ENCODE measurements around the gene AGAP4.
"Not testable (repeated sequence)": the region's sequence is repeated elsewhere in the genome, so short reads cannot be mapped to it uniquely, and the experiment has no call there.

The AGAP4 gene

DNA sequence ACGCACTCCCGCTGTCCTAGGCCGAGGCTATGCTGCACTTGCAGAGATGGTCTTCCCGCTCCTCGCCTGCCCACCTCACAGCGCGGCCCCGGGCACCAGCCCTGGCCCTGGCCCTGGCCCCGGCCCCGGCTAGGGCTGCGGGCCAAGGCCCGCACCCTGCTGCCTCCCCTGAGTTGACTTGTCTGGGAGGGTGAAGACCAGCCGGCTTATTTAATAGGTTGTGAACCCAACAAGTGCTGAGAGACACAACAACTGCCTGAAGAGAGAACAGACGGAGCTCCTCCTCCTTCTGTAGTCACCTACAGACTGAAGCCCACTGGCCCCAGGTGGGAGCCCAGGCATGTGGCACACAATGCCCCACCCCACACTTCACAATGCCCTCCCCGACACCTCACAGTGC, at the start of gene AGAP4:
TSS of gene AGAP4 (minus strand) at position 101 of the 400 bp plus-strand sequence. CDS start 153 bp downstream, outside the sequence.
- DNase-seq = not testable (repeated sequence)

DNA sequence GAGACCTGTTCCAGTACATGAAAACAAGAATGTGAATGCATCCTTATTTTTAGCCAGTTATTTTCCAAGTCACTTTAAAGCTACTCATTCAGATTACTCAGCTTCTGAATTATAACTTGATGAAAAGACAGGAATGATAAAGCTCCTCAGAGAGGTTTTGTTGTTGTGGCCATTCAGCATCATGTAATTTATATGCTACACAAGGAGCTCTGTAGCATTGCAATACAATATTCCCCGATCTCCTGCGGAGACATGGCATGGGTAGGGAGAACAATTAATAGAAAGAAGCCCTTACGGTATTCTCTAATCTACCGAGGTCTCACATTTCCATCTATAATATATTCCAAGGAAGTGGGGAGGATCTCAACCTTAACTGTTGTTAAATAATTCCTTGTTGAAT, 43.4 kb upstream of the AGAP4 start:
- not testable (repeated sequence) for DNase-seq

GRCh38 chr10:45889539-45890230, 42.4 kb upstream of the AGAP4 start:
- DNase-seq = not testable (repeated sequence)

DNA sequence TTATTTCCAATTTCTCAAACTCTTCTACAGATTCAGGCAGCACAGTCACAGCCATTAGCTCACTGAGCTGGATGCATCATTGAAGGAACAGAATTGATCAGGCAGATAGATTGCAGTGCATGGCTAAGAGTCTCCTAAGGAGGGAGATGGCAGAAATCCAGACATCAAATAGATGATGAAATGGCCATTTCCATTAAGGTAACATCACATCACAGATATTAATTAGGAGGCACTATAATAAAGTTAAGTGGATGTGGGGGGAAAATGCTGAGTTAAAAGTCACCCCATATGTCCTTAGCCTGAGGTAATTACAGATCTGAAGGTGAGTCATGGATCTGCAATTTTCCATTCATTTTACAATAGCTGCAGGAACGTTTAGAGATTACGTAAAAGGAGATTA, 35.6 kb upstream of the AGAP4 start:
- DNase-seq = not testable (repeated sequence)

DNA sequence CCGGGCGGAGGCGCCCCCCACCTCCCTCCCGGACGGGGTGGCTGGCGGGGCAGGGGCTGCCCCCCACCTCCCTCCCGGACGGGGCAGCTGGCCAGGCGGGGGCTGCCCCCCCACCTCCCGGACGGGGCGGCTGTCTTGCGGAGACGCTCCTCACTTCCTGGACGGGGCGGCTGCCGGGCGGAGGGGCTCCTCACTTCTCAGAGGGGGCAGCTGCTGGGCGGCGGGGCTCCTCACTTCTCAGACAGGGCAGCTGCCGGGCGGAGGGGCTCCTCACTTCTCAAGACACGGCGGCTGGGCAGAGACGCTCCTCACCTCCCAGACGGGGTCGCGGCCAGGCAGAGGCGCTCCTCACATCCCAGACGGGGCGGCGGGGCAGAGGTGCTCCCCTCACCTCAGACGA, 18.1 kb upstream of the AGAP4 start:
- not testable (repeated sequence) for DNase-seq

DNA sequence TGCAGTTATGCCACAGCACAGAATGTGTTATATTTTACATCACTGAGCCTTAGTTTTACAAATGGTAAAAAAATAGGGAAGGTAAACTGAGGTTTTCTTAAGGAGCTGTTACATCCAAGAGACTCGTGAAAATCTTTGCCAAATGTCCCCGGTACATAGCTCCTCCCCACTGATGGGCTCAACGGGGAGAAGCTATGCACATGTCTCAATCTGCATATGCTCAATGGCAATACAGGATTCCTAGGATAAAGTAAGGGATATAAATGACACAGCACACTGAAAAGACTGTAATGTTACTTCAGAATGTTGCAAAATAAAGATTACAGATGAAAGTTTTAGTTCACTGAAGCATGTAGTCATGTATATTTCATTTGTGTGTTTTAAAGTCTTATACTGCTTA, 17.0 kb upstream of the AGAP4 start:
- DNase-seq = not testable (repeated sequence)

- DNase-seq = not testable (repeated sequence)
These were observed 16.3 kb upstream of the AGAP4 start for GRCh38 chr10:45863632-45864031.

DNA sequence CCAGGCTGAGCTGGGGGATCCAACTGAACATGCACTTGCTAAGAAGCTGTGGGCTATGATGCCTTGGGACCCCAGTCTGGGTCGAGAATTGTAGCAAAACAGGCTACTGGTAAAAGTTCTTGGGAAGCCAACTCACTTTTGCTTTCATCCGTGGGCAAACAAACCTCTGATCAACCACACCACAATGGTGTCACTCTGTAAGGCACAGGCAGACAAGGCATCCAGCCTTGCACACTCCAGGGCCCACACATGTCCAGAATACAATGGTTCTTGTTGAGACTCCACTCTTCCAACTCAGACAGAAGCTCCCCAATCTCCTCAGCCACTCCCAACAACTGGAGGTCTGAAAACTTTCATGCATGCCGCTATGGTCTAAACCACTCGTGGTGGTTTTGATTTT, 10.6 kb upstream of the AGAP4 start:
- not testable (repeated sequence) for DNase-seq

GRCh38 chr10:45848467-45848866, 1.2 kb upstream of the AGAP4 start:
- DNase-seq = not testable (repeated sequence)

- not testable (repeated sequence) for DNase-seq
These were observed 24.4 kb downstream of the AGAP4 start for GRCh38 chr10:45822918-45823317.

- DNase-seq = not testable (repeated sequence)
These were observed 27.0 kb downstream of the AGAP4 start for GRCh38 chr10:45820107-45820830.

GRCh38 chr10:45819552-45819951, 27.7 kb downstream of the AGAP4 start:
- DNase-seq = no peak

- DNase-seq = no peak
These were observed 29.4 kb downstream of the AGAP4 start for GRCh38 chr10:45817912-45818311.

DNA sequence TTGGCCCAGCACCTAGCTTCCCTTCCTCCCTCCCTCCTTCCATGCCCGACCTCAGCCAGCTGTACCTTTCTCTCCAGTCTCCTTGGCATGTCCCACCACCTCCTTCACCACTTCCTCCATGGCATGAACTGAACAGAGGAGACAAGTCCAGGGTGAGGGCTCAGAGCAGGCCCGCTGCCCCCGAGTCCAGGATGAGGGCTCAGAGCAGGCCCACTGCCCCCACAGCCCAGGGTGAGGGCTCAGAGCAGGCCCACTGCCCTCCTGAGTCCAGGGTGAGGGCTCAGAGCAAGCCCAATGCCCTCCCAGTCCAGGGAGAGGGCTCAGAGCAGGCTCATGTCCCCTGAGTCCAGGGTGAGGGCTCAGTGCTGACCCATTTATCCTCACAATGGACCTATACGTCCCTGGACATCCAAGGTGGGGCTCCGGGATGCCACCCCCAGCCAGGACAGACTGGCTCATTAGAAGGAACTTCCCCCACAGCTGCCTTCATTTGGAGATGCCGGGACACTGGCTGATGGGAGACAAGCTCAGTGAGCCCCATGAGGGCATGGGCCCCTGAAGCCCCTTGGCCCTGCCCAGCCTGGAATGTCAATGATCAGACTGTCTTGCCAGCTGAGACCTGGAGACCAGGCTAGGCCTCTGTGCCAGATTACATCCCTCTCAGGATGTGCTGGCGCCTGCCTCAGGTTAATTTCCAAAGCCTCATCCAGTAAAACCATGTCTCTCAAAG, 30.0 kb downstream of the AGAP4 start:
- DNase-seq = no peak

- not testable (repeated sequence) for DNase-seq
These were observed 33.2 kb downstream of the AGAP4 start for GRCh38 chr10:45814146-45814545.

DNA sequence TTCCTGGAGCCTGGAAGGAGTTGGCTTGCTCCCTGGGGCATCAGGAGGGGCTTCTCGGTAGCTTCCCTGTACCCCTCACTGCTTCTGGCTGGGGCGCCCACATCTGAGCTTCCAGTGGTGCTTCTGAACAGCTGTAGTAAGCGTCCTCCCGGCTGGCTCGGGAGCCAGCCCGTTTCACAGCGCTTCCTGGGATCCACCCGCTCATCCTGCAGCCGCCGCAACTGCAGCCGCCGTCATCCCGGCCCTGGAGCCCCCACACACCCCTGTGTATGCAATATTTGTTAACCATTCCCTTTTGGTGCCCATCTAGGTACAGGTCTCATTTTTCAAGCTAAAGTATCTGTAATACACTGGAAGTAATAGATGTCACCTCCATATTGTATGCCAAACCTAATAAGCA, 34.3 kb downstream of the AGAP4 start:
- not testable (repeated sequence) for DNase-seq

- no peak for DNase-seq
These were observed 36.2 kb downstream of the AGAP4 start for GRCh38 chr10:45811075-45811474.

GRCh38 chr10:45809837-45810236, 37.5 kb downstream of the AGAP4 start:
- no peak for DNase-seq

DNA sequence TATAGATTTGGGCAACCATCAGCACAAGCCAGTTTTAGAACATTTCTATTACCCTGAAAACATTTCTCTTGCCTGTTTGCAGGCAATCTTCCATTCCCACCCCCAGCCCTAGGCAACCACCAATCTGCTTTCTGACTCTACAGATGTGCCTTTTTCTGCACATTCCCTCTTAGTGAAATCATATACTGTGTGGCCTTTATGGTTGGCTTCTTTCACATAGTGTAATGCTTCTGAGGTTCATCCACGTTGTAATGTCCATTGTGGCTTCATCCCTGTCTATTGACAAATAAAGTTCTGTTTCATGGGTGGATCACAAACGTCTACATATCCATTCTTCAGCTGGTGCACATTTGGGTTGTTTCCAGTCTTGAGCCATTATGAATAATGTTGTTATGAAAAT, 42.3 kb downstream of the AGAP4 start:
- DNase-seq = not testable (repeated sequence)

DNA sequence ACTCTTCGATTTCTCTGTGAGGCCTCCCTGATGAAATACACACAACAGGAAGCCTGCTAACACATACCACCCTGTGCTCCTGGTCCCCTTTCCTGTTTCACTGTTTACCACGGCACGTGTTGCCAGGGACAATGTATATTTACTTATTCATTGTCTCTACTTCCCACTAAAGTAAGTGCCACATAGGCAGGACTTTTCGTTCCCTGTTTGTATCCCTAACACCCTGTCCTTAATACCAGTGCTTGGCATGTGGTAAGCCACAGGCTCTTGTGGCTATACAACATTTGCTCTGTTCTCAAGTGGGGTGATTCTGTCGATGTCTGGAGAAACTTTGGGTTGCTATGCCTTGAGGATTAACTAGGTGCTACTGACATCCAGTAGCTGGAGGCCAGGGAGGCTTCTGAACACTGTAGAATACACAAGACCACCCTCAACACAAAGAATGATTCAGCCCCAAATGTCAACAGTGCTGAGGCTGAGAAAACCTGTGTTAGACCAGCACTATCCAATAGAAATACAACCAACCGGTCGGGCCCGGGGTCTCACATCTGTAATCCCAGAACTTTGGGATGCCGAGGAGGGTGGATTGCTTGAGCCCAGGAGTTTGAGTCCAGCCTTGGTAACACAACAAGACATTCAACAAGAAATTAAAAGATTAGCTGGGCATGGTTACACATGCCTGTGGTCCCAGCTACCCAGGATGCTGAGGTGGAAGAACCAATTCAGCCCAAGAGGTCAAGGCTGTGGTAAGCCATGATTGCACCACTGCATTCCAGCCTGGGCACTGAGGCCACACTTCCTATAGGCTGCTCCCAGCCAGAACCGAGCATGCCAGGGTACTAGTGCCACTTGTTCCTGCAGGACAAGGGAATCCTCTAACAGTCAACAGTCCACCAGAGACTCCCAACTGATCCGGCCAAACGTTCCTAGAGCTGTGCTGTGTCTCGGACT, 44.0 kb downstream of the AGAP4 start:
- DNase-seq = not testable (repeated sequence)

- DNase-seq = not testable (repeated sequence)
These were observed 52.5 kb downstream of the AGAP4 start for GRCh38 chr10:45794761-45795160.

GRCh38 chr10:45790694-45791426, 56.4 kb downstream of the AGAP4 start:
- DNase-seq = not testable (repeated sequence)
